ENCODE measurements around the gene TMEM255A.
A peak's percentile ranks its signal among the peaks of the same experiment; 100 is the strongest.

Gene TMEM255A

DNA sequence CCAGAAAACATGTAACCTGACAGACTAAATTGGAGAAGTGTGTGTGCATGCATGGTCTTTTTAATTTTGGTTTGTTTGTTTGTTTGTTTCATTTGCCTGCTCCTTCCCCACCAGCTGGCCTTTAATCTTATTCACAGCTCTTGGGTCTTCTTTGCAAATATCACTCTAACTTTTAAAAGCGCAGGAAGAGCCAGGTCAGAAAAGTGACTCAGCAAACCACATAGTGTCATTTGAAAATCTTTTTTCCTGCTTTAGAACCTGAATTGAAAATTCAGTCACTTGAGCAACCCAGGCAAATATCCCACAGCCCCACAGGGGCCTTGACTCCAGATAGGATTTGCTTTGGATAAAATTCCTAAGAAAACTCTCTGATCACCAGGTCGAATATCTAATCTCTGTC is 4.6 kb downstream of the TMEM255A start:
- no peak for DNase-seq (ENCODE audit: low spot score)
- TF ChIP-seq, protein P1, sequence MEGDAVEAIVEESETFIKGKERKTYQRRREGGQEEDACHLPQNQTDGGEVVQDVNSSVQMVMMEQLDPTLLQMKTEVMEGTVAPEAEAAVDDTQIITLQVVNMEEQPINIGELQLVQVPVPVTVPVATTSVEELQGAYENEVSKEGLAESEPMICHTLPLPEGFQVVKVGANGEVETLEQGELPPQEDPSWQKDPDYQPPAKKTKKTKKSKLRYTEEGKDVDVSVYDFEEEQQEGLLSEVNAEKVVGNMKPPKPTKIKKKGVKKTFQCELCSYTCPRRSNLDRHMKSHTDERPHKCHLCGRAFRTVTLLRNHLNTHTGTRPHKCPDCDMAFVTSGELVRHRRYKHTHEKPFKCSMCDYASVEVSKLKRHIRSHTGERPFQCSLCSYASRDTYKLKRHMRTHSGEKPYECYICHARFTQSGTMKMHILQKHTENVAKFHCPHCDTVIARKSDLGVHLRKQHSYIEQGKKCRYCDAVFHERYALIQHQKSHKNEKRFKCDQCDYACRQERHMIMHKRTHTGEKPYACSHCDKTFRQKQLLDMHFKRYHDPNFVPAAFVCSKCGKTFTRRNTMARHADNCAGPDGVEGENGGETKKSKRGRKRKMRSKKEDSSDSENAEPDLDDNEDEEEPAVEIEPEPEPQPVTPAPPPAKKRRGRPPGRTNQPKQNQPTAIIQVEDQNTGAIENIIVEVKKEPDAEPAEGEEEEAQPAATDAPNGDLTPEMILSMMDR (IDR thresholded peaks at IDR 0.05; ENCODE audit: extremely low read depth, missing control alignments) = no peak

DNA sequence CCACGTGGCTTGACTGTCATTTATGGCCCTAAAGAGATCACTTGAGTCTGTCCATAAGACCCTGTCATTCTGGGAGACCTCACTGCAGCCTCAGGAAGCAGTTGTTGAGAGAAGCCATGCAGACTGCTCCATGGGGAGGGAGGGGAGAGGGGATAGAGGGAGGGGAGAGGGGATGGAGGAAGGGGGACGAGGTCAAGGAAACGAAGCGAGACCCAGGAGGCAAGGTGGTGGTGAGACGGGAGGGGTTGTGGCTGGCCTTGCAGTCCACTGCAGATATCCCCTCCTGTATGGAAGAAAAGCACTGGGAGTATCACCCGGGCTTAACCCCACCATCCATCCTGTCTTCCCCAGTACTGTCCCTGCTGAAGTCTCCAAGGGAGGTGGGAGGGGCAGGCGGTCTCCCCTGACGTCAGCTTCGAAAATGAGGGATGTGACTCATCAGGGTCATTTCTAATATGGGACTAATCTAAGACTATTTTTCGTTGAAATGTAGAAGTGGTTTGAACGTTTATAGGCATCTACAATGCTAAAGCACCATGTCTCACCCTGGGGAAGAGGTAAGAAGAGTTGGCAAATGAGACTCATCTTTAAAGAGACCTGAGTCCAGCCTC is 5.6 kb downstream of the TMEM255A start:
- no peak for DNase-seq (ENCODE audit: low spot score)
- TF ChIP-seq, protein P1 (IDR thresholded peaks at IDR 0.05; ENCODE audit: extremely low read depth, missing control alignments) = no peak

DNA sequence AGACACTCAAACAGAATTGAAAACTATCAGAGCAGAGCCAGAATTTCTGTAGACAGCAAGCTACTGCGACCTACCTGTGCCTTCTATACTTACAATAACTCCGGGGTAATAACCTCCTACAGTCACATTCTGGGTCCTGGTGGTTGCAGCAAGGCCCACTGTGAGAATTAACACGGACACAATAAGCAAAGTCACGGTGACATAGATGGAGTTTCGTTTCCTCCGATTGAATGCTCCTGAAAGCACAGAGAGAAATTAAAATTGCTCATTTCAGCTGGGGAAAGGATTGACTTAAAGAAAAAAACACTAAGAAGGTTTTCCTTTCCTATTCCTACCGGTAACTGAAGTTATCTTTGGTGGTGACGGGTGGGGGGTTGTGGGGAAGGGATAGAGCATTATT is 7.0 kb downstream of the TMEM255A start:
- DNase-seq (ENCODE audit: low spot score) = no peak
- TF ChIP-seq, protein P1 (IDR thresholded peaks at IDR 0.05; ENCODE audit: extremely low read depth, missing control alignments) = no peak

DNA sequence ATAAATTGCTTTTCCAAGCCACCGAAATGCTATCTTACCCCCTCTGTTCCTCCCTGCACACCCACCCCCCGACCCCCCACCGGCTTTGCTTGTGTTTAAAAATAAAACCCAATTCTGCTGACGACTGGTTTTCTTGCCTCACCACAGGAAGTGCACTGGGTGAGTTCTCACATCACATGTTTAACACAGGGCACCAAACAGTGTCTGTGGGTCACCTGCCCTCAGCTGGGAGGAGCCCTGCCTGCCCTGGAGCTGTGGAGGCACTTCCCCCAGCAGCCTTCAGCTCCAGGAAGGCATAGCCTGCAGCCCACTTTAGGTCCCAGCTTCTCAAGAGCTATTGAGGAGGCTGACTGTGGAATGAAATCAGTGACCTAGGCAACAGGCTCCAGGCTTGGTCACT is 8.8 kb downstream of the TMEM255A start:
- DNase-seq (ENCODE audit: low spot score) = peak; percentile 29
- TF ChIP-seq, protein P1 (IDR thresholded peaks at IDR 0.05; ENCODE audit: extremely low read depth, missing control alignments) = no peak

DNA sequence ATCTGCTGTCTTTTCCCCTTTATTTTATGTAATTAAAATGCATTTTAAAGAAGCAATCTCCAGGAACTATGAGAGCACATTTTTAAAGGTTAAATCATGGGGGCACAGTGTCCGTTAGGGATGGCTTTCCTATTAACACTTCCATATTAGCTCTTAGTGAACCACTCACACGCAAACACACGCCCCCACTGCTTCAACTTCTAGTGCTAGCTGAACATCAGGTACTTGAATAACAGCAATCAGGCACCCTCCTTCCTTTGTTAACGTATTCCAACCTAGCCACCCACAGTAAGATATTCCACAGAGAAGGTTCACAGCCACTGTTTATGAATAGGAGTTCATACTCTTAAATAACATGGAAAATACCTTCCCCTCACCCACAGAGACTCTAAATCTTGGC is 9.3 kb downstream of the TMEM255A start:
- TF ChIP-seq, protein P1 (IDR thresholded peaks at IDR 0.05; ENCODE audit: extremely low read depth, missing control alignments) = no peak
- no peak for DNase-seq (ENCODE audit: low spot score)

DNA sequence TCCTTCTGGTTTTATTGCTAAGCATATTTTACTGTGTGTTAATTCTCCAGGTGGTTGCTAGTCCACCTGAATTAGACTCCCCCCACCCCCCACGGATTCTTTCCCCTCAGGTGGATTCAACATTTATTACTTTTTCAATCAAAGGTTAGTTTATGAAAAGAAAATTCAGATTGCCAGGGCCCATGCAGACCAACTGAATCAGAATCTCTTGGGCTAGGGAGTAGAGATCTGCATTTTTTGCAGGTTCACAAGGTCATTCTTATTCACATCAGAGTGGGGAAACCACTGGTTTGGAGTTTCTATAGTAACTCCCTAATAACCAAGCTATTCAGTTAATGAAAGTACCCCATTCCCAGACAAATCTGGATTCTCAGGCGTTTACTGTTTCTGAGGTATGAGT is 9.8 kb downstream of the TMEM255A start:
- TF ChIP-seq, protein P1 (IDR thresholded peaks at IDR 0.05; ENCODE audit: extremely low read depth, missing control alignments) = no peak
- DNase-seq (ENCODE audit: low spot score) = no peak

DNA sequence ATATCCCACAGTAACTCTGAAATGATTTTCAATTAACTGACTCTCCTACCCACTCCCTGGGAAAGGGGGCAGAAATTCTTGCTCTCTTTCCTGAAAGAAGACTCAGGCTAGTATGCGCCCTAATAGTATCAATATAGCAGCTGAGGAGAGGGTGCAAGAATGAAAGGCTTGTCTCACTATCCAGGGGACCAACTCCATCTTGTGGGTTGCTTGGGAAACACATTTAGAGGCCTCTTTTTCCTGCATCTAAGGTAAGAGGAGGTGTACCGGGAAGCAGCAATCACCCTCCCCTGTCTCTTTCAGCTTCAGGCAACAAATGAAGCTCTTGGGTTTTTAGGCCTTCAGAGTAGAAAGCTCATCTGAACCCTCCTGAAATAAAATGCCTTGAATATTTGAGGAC is 11.3 kb downstream of the TMEM255A start:
- TF ChIP-seq, protein P1 (IDR thresholded peaks at IDR 0.05; ENCODE audit: extremely low read depth, missing control alignments) = no peak
- DNase-seq (ENCODE audit: low spot score) = no peak
